ENCODE measurements around the gene MRTFA. TPM values are rescaled to one million over a fixed set of nuclear protein-coding genes. Genes with fewer than 3 reads are reported as not detected.
A peak's percentile ranks its signal among the peaks of the same experiment; 100 is the strongest.
"Not testable (repeated sequence)": the region's sequence is repeated elsewhere in the genome, so short reads cannot be mapped to it uniquely, and the experiment has no call there.

Gene MRTFA
- total and polyA plus RNA-seq, 5 experiments from 2014 or later = 10.7 to 122 (median 31.0) TPM

GRCh38 chr22:40520562-40520961, 116.0 kb downstream of the MRTFA start:
- peak overlapping the region in 3 of 10 donors; percentile 14 to 71 (median 29) for H3K4me3 Mint-ChIP-seq
- no peak for ATAC-seq
- peak overlapping the region in 8 of 10 donors; percentile 27 to 94 (median 78) for H3K27ac Mint-ChIP-seq
- no peak for DNase-seq
- H3K4me1 Mint-ChIP-seq = peaks cover 16 to 44% (median 33%) of the 10 kb centered on the region in 4 donors
- H3K27me3 Mint-ChIP-seq = no peaks in the 10 kb centered on the region
- POLR2A ChIA-PET = interaction anchor here (0.6 kb wide), 3 partner anchors 15 to 79 kb away, joined by 3 to 5 read pairs (median 4); no protein-coding TSS in a partner anchor
- H3K36me3 Mint-ChIP-seq = peaks cover 0 to 25% (median 9%) of the 10 kb centered on the region in 3 donors
- no peaks in the 10 kb centered on the region for H3K9me3 Mint-ChIP-seq

DNA sequence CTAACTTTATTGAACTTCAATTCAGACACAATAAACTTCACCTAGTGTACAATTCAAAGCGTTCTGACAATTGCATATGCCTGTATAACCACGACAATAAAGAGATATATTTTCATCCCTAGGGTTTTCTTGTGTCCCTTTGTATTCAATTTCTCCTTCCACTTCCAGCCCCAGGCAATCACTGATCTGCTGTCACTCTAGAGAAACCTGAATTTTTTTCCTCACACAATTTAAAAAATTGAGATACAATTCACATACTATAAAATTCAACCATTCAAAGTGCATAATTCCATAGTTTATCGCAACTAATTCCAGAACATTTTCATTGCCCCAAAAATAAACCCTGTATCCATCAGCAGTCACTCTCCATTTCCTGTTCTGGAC, 116.6 kb downstream of the MRTFA start:
- DNase-seq = no peak
- peaks cover 0 to 30% (median 9%) of the 10 kb centered on the region in 3 donors for H3K36me3 Mint-ChIP-seq
- H3K4me1 Mint-ChIP-seq = peaks cover 17 to 44% (median 31%) of the 10 kb centered on the region in 4 donors
- H3K27me3 Mint-ChIP-seq = no peaks in the 10 kb centered on the region
- POLR2A ChIA-PET = no interaction called here
- H3K9me3 Mint-ChIP-seq = no peaks in the 10 kb centered on the region
- peak in 1 of 2 donors; percentile 19 for ATAC-seq
- H3K27ac Mint-ChIP-seq = peak overlapping the region in 8 of 10 donors; percentile 63 to 94 (median 79)
- H3K4me3 Mint-ChIP-seq = peak overlapping the region in 6 of 10 donors; percentile 5 to 71 (median 20)

DNA sequence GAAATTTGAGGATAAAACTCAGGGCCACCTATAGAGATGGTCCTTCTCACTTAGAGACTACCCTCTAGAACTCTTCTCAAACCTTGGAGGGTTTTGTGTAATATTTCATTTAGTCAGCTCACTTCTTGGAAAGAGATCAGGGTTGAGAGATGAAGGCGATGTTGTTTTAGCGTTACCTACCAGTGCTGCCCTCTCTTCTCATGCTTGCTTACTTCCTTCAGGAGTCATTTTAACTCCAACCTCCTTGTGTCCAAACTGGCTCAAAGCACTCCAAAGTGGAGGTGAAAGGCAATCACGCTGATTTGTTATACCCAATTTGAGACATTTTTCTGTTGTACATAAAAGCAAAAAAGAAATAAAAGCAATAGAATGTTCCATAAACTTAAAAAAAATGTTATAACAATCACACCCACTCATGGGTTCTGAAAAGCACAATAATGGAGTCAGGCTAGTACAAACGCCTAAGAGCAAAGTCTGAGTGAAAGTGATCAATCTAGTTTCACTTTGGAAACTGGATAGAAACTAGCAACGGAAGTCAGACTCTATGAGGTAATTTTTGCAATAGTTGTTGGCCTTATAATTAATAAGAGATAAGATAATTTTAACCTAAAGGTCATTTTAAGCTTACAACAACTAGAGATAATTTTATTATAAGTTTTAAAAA, 117.1 kb downstream of the MRTFA start:
- Mint-ChIP-seq H3K27ac (peak overlapping the region; percentile 85 to 94 (median 90)), H3K4me1 (peaks cover 17 to 43% (median 30%) of the 10 kb centered on the region in 4 donors), H3K36me3 (peaks cover 0 to 30% (median 9%) of the 10 kb centered on the region in 3 donors), H3K27me3 (no peaks in the 10 kb centered on the region), H3K4me3 (peak overlapping the region; percentile 45 to 77 (median 72)), H3K9me3 (no peaks in the 10 kb centered on the region)
- POLR2A ChIA-PET = interaction anchor here (0.6 kb wide), 2 partner anchors 13 to 41 kb away, joined by 3 to 4 read pairs; no protein-coding TSS in a partner anchor
- ATAC-seq (peak; percentile 84 to 88), DNase-seq (peak in 2 of 10 donors; percentile 33 to 47)

GRCh38 chr22:40518840-40519239, 117.7 kb downstream of the MRTFA start:
- Mint-ChIP-seq H3K27ac (peak overlapping the region; percentile 85 to 94 (median 90)), H3K27me3 (no peaks in the 10 kb centered on the region), H3K9me3 (no peaks in the 10 kb centered on the region), H3K4me3 (peak overlapping the region; percentile 45 to 77 (median 72)), H3K4me1 (peaks cover 17 to 41% (median 29%) of the 10 kb centered on the region in 4 donors), H3K36me3 (peaks cover 0 to 30% (median 9%) of the 10 kb centered on the region in 3 donors)
- POLR2A ChIA-PET = interaction anchor here (0.6 to 0.8 kb wide), 5 partner anchors 14 to 1482 kb away, joined by 3 to 4 read pairs (median 4); no protein-coding TSS in a partner anchor
- ATAC-seq (peak in 1 of 2 donors; percentile 55), DNase-seq (peak in 1 of 10 donors; percentile 10)

DNA sequence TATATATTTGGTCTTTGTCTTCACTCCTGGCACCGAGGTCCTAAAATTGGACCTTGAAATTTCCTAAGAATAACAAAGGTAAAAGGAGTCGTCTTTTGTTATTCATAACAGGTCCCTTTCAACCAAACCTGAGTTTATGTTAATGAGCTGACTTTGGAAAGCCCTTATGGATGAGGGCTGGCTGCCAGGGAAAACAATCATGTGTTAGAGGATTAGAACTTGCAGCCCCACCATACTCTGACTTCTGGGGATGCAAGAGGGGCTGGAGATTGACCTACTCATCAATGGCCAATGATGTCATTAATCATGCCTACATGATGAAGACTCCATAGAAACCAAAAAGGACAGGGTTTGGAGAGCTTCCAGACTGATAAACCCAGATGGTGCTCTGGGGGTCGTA, 118.9 kb downstream of the MRTFA start:
- Mint-ChIP-seq H3K4me1 (peaks cover 16 to 40% (median 29%) of the 10 kb centered on the region in 4 donors), H3K4me3 (peak overlapping the region in 4 of 10 donors; percentile 16 to 60 (median 17)), H3K27me3 (no peaks in the 10 kb centered on the region), H3K36me3 (peaks cover 0 to 26% (median 7%) of the 10 kb centered on the region in 3 donors), H3K9me3 (no peaks in the 10 kb centered on the region), H3K27ac (peak overlapping the region in 4 of 10 donors; percentile 6 to 61 (median 16))
- POLR2A ChIA-PET = interaction anchor here (0.9 kb wide), 1 partner anchor 129 kb away, joined by 3 read pairs; no protein-coding TSS in a partner anchor
- DNase-seq (no peak), ATAC-seq (no peak)

DNA sequence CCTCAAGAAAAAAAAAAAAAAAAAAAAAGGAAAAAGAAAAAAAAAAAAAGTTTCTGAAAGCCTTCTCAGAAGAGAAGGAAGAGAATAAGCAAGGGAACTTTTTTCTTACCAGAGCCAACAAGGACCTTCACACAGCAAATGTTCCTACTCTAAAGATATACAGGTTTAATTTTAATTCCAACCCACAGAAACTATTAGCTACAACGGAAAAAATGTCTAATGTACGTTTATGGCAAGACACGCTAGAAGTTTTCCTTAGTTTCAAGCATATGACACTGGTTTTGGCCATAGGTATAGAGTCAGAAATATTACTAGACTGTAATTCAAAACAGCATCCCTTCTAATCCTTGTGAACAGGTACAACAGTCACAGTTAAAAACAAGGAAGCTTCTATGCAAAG, 120.1 kb downstream of the MRTFA start:
- POLR2A ChIA-PET = no interaction called here
- Mint-ChIP-seq H3K27me3 (no peaks in the 10 kb centered on the region), H3K4me1 (peaks cover 15 to 38% (median 32%) of the 10 kb centered on the region in 4 donors)

GRCh38 chr22:40512426-40513136, 123.9 kb downstream of the MRTFA start:
- no peak overlapping the region for H3K27ac Mint-ChIP-seq
- H3K9me3 Mint-ChIP-seq = no peaks in the 10 kb centered on the region
- POLR2A ChIA-PET = interaction anchor here (1.0 kb wide), 1 partner anchor 49 kb away, joined by 3 read pairs; no protein-coding TSS in a partner anchor
- H3K27me3 Mint-ChIP-seq = no peaks in the 10 kb centered on the region
- ATAC-seq = no peak
- peaks cover 15 to 34% (median 32%) of the 10 kb centered on the region in 4 donors for H3K4me1 Mint-ChIP-seq
- no peak for DNase-seq
- H3K4me3 Mint-ChIP-seq = no peak overlapping the region
- peaks cover 0 to 19% (median 3%) of the 10 kb centered on the region in 3 donors for H3K36me3 Mint-ChIP-seq

More for the DNA sequence above, 120.1 kb downstream of the MRTFA start:
- ATAC-seq (no peak), DNase-seq (no peak)
- Mint-ChIP-seq H3K4me3 (no peak overlapping the region), H3K27ac (no peak overlapping the region), H3K9me3 (no peaks in the 10 kb centered on the region), H3K36me3 (peaks cover 0 to 24% (median 7%) of the 10 kb centered on the region in 3 donors)

- Mint-ChIP-seq H3K36me3 (peaks cover 0 to 13% (median 0%) of the 10 kb centered on the region in 3 donors), H3K9me3 (no peaks in the 10 kb centered on the region), H3K4me1 (peaks cover 12 to 37% (median 27%) of the 10 kb centered on the region in 4 donors), H3K27me3 (no peaks in the 10 kb centered on the region), H3K27ac (no peak overlapping the region), H3K4me3 (no peak overlapping the region)
- DNase-seq (no peak), ATAC-seq (no peak)
- POLR2A ChIA-PET = no interaction called here
These were observed 124.9 kb downstream of the MRTFA start for GRCh38 chr22:40511604-40512003.

GRCh38 chr22:40510631-40511364, 125.7 kb downstream of the MRTFA start:
- peak overlapping the region in 9 of 10 donors; percentile 1 to 72 (median 29) for H3K27ac Mint-ChIP-seq
- H3K36me3 Mint-ChIP-seq = peaks cover 0 to 10% (median 0%) of the 10 kb centered on the region in 3 donors
- POLR2A ChIA-PET = no interaction called here
- no peak overlapping the region for H3K4me3 Mint-ChIP-seq
- H3K9me3 Mint-ChIP-seq = no peaks in the 10 kb centered on the region
- ATAC-seq = no peak
- peaks cover 12 to 37% (median 26%) of the 10 kb centered on the region in 4 donors for H3K4me1 Mint-ChIP-seq
- no peak for DNase-seq
- no peaks in the 10 kb centered on the region for H3K27me3 Mint-ChIP-seq

- no peaks in the 10 kb centered on the region for H3K9me3 Mint-ChIP-seq
- peaks cover 14 to 39% (median 25%) of the 10 kb centered on the region in 4 donors for H3K4me1 Mint-ChIP-seq
- H3K27me3 Mint-ChIP-seq = no peaks in the 10 kb centered on the region
- H3K36me3 Mint-ChIP-seq = peaks cover 0 to 2% (median 0%) of the 10 kb centered on the region in 3 donors
- POLR2A ChIA-PET = interaction anchor here (0.5 to 1.3 kb wide), 5 partner anchors 11 to 913 kb away, joined by 3 to 5 read pairs (median 3); no protein-coding TSS in a partner anchor
- no peak overlapping the region for H3K4me3 Mint-ChIP-seq
- DNase-seq (no peak), ATAC-seq (no peak)
- H3K27ac Mint-ChIP-seq = peak overlapping the region in 4 of 10 donors; percentile 1 to 54 (median 26)
These were observed 127.0 kb downstream of the MRTFA start for GRCh38 chr22:40509401-40510134.

GRCh38 chr22:40508046-40508445, 128.5 kb downstream of the MRTFA start:
- peaks cover 16 to 49% (median 30%) of the 10 kb centered on the region in 4 donors for H3K4me1 Mint-ChIP-seq
- not testable (repeated sequence) for DNase-seq, H3K27ac Mint-ChIP-seq, H3K36me3 Mint-ChIP-seq, H3K27me3 Mint-ChIP-seq, H3K4me3 Mint-ChIP-seq, ATAC-seq, H3K9me3 Mint-ChIP-seq
- POLR2A ChIA-PET = interaction anchor here (0.9 to 1.3 kb wide), 3 partner anchors 10 to 26 kb away, joined by 3 to 5 read pairs (median 3); no protein-coding TSS in a partner anchor
